ENCODE measurements around the gene CFAP46. TPM values are rescaled to one million over a fixed set of nuclear protein-coding genes. Genes with fewer than 3 reads are reported as not detected.
A peak's percentile ranks its signal among the peaks of the same experiment; 100 is the strongest.

CFAP46 gene
- total RNA-seq, 3 donors from 2014 or later: 0.78 to 1.0 TPM; not detected in 1

DNA sequence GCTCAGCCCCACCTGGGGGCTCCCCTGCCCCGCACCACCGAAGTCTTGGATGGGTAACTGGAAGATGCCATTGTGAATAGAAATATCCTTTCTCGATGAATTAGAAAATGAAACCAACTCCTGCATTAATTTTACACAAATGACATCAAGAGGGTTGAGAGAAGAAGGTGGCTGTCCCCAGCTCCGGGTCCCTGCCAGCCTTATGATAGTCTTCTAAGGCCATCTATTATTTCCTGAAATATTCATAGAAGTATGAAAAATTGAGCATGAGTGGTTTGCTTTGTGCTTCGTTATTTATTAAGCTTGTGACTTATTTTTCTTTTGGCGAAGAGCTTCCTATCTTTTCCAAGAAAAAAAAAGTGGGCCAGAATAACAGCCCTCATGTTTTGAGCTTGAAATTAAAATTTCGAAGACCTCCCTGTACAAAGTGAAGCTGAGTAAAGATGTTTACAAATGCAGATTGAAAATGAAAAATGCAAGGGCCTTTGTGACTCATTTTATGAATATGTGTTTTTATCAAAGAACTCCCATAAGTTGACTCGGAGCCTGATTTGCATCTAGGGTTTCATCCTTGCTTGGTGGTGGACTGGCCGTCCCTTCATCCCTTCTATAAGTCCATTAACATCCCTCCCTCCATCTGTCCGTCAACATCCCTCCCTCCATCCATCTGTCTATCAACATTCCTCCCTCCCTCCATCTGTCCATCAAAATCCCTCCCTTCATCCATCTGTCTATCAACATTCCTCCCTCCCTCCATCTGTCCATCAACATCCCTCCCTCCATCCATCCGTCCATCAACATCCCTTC is 20.5 kb upstream of the CFAP46 start:
- H3K4me1 ChIP-seq (ENCODE audit: low read depth): peaks cover 5% of the 10 kb centered on the region
- intact Hi-C loops (cut with DNase I, micrococcal nuclease): no loop called here
- ATAC-seq (peak; percentile 3), DNase-seq (no peak)
- no peak overlapping the region for H3K4me3 ChIP-seq
- no peaks in the 10 kb centered on the region for H3K9me3 ChIP-seq
- TF ChIP-seq, protein P1, sequence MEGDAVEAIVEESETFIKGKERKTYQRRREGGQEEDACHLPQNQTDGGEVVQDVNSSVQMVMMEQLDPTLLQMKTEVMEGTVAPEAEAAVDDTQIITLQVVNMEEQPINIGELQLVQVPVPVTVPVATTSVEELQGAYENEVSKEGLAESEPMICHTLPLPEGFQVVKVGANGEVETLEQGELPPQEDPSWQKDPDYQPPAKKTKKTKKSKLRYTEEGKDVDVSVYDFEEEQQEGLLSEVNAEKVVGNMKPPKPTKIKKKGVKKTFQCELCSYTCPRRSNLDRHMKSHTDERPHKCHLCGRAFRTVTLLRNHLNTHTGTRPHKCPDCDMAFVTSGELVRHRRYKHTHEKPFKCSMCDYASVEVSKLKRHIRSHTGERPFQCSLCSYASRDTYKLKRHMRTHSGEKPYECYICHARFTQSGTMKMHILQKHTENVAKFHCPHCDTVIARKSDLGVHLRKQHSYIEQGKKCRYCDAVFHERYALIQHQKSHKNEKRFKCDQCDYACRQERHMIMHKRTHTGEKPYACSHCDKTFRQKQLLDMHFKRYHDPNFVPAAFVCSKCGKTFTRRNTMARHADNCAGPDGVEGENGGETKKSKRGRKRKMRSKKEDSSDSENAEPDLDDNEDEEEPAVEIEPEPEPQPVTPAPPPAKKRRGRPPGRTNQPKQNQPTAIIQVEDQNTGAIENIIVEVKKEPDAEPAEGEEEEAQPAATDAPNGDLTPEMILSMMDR (IDR thresholded peaks at IDR 0.05): no peak
- no peaks in the 10 kb centered on the region for H3K36me3 ChIP-seq (ENCODE audit: low read depth)

DNA sequence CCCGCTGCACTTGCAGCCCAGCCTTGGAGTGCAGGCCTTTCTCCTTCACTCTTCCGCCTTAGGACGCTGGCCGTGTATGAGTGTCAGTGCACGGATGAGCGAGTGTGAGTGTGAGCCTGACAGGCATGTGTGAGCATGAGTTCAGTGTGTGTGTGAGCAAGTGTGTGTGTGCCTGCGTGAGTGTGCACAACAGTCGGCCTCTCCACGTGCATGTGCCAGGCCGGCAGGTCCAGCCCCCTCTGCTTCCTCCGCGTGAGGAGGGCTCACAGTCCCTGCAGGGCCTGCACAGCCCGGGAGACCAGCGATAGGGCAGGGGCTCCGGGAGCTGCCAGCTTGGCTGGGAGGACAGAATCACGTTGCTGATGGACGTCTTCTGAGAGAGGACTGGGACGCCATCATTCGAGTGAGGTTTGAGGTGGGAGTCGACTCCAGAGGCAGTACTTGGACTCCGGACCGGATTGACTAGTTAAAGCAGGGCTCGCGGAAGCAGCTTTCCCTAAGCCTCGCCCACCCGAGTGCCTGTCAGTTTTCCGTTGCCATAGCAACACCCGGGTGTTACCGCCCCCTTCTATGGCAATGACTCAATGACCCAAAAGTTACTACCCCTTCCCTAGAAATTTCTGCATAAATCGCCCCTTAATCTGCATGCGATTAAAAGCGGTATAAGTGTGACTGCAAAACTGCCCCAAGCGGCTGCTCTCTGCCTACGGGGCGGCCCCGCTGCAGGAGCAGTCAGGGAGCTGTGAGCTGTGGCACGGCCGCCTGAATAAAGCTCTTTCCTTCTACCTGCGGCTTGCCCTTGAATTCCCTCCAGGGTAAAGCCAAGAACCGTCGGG is 19.6 kb upstream of the CFAP46 start:
- DNase-seq: peak; percentile 76 to 82 (median 77)
- H3K4me1 ChIP-seq (ENCODE audit: low read depth): peaks cover 5% of the 10 kb centered on the region
- H3K4me3 ChIP-seq: no peak overlapping the region
- TF ChIP-seq, protein P1 (IDR thresholded peaks at IDR 0.05): no peak
- no peaks in the 10 kb centered on the region for H3K36me3 ChIP-seq (ENCODE audit: low read depth)
- intact Hi-C loops (cut with DNase I, micrococcal nuclease): no loop called here
- ATAC-seq: peak; percentile 88
- no peaks in the 10 kb centered on the region for H3K9me3 ChIP-seq

DNA sequence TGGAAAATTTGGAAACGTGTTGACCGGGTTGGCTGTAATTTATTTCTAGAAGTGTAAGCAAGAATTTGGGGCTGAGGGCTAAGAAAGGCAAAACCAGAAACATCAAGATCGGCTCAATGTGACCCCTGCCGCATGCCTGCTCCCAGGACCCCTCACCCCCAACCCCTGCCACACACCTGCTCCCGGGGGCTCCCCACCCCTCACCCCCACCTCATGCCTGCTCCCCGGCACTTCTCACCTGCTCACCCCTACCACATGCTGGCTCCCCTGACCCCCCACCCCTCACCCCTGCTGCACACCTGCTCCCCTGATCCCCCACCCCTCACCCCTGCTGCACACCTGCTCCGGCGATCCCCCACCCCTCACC is 19.0 kb upstream of the CFAP46 start:
- Histone ChIP-seq H3K36me3 (ENCODE audit: low read depth) (no peaks in the 10 kb centered on the region), H3K4me1 (ENCODE audit: low read depth) (peaks cover 5% of the 10 kb centered on the region), H3K9me3 (no peaks in the 10 kb centered on the region), H3K4me3 (no peak overlapping the region)
- TF ChIP-seq, protein P1 (IDR thresholded peaks at IDR 0.05): no peak
- DNase-seq (no peak), ATAC-seq (no peak)
- intact Hi-C loops (cut with DNase I, micrococcal nuclease): no loop called here

DNA sequence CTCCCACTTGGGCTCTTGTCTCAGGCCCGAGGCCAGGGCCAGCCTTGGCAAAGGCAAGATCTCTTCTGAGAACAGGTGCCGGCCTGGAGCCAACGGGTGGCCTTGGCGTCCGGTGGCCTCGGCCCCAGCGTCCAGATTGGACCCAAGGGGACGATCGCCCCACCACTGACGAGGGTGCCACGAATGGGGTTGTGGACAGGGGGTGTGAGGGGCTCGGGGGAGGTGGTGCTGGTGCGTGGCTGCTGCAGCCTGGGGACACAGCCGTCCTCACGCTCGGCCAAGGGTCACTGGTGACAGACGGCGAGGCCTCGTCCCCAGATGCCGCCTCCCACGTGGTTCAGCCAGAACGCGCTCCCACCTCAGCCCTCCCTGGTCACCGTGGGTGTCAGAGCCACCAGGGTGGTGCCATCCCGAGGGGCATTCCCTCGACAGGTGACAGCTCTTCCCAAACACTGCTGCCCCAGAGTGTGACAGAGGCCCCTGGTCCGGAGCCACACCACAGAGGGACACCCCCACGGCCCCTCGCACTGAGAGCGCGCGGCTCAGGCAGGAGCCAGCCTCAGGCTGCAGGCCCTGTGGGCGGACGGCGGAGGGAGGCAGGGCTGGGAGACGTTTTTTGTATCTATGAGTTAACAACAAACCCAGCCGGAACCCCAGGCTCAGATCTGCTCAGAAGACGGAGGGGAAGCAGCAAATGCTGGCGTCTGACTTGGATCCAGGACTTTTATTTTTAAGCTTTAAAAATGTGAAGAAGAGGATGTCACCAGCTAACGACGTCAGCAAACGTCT is 18.5 kb upstream of the CFAP46 start:
- peaks cover 5% of the 10 kb centered on the region for H3K4me1 ChIP-seq (ENCODE audit: low read depth)
- TF ChIP-seq, protein P1 (IDR thresholded peaks at IDR 0.05): no peak
- H3K4me3 ChIP-seq: no peak overlapping the region
- DNase-seq: no peak
- H3K36me3 ChIP-seq (ENCODE audit: low read depth): no peaks in the 10 kb centered on the region
- H3K9me3 ChIP-seq: no peaks in the 10 kb centered on the region
- no peak for ATAC-seq
- intact Hi-C loops (cut with DNase I, micrococcal nuclease): no loop called here

DNA sequence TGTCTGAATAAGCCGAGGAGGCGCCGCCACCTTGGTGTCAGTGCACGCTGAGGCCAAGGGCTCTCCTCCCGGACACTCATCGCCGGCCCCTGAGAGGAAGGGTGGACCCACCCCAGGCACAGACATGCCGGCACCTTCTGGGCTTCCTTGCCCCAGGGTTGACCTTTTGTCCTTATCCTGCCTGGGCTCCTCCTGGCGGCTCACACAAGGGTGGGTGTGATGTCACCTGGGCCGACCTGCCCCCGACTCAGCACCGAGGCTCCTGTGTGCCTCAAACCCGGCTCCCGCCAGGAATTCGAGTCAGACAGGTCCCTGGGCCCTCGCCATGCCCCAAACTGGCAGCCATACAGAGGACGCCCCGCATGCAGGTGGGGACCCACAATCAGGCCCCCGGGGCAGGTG is 17.7 kb upstream of the CFAP46 start:
- Histone ChIP-seq H3K4me1 (ENCODE audit: low read depth) (peaks cover 5% of the 10 kb centered on the region), H3K9me3 (no peaks in the 10 kb centered on the region), H3K36me3 (ENCODE audit: low read depth) (no peaks in the 10 kb centered on the region), H3K4me3 (no peak overlapping the region)
- TF ChIP-seq, protein P1 (IDR thresholded peaks at IDR 0.05): no peak
- ATAC-seq (no peak), DNase-seq (no peak)
- intact Hi-C loops (cut with DNase I, micrococcal nuclease): no loop called here

Data from mucosa of descending colon (tissue), 3 donors.